ENCODE measurements around the gene RILP. TPM values are rescaled to one million over a fixed set of nuclear protein-coding genes. Genes with fewer than 3 reads are reported as not detected.
A peak's percentile ranks its signal among the peaks of the same experiment; 100 is the strongest.

RILP gene
- total RNA-seq, 1 donor from 2014 or later: 4.9 TPM

DNA sequence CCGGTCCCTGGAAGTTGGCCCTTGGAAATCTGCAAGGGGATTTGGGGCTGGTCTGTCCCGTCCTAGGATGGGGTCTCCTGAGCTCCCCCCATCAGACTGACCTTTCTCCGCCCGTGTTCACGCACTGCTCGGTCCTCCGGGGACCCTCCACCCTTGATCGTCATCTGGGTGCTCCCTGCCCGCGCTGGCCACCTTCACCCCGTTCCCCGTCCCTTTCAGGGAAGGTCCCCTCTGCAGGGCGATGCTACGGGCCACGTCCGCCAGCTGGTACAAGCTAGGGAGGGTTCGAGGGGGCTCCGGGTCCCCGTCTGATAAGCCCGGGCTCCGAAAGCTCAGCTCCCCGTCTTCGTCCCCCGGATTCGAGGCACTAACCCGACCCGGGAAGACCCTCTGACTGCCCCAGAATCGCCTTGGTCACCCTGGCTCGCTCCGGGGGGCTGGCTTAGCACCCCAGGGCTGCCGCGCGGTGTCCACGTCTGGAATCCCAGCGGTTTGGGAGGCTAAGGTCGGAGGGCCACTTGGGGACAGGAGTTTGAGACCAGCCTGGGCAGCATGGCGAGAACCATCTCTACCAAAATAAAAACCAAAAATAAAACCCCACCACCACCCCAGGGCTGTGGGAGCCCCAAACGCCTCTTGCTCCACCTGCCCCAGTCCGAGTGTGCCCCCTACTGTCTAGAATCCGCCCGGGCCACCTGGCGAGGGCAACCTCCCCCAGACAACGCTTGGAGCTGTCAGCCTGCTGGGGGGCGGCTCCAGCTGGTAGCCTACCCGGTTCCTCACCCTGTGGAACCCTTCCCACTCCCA, 20.0 kb downstream of the RILP start:
- DNase-seq (ENCODE audit: low read depth): no peak

DNA sequence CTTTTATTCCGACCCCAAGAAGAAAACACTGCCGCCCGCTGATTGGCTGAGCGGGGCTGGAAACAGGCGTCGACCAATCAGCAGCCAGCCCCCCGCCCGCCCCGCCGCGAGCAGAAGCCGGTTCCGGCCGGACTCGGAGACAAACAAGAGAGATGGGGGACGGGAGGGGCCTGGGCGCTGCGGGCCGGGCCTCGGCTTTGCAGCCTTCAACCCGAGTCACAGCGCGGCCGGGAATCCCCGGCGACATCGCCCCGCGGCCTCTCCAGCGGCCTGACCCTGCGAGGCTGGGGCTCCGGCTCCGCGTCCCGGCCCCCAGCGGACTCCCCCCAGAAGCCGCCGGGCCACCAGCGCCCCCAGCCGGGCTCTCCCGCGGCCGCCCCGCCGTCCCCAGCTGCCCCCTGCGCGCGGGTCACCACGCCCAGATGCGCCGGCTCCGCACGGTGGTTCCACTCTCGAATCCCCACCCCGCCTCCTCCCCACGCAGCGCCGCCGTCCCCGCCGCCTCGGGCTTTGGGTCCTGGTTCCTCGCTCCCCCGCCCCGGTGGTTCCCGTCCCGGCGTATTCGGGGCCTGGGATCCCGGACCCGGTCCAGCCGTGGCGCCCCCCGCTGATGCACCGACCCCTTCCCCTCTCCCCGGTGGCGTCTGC, 20.7 kb downstream of the RILP start:
- peak; percentile 79 for DNase-seq (ENCODE audit: low read depth)

DNA sequence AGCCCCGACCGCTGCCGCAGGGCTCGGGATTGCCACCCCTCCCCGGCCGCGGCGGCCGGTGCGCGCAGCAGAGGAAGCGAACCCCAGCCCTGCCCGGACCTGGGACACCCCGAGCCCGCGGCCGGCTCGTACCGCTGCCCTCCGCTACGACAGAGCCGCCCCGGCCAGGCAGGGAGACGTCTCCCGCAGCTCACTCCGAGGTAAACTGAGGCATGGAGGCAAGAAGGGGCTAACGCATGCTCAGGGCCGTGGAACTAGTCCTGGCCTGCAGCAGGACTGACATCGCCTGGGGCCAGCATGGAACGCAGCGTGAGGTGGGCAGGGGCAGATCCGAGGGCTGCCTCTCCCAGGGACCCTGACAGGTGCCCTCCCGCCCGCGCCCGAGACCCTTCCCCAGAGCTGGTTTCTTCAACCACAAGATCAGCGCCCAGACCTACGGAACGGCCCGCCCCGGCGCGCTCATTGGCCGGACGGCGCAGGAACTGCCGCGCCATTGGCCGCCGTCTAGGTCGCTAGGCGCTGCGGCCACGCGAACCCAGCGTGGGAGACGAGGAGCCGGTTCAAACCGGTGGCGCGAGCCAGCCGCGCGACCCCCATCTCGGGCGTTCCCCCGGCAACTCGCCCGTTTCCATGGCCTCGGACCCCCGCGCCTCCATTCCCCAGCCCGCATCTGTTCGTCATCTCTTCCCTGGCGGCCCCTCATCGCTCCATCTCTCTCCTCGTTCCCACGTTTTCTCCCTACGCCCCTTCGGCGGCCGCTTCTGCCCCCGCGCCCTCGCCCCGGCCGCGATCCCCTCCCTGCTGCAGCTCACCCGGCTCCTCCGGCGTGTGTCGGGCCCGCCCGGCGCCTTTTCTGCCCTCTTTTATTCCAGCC, 21.4 kb downstream of the RILP start, which contains the start of gene SLC43A2:
Gene SLC43A2 (minus strand): TSS at position 853 of the 874 bp plus-strand sequence. CDS start 960 bp downstream, outside the sequence.
- peak; percentile 49 for DNase-seq (ENCODE audit: low read depth)

DNA sequence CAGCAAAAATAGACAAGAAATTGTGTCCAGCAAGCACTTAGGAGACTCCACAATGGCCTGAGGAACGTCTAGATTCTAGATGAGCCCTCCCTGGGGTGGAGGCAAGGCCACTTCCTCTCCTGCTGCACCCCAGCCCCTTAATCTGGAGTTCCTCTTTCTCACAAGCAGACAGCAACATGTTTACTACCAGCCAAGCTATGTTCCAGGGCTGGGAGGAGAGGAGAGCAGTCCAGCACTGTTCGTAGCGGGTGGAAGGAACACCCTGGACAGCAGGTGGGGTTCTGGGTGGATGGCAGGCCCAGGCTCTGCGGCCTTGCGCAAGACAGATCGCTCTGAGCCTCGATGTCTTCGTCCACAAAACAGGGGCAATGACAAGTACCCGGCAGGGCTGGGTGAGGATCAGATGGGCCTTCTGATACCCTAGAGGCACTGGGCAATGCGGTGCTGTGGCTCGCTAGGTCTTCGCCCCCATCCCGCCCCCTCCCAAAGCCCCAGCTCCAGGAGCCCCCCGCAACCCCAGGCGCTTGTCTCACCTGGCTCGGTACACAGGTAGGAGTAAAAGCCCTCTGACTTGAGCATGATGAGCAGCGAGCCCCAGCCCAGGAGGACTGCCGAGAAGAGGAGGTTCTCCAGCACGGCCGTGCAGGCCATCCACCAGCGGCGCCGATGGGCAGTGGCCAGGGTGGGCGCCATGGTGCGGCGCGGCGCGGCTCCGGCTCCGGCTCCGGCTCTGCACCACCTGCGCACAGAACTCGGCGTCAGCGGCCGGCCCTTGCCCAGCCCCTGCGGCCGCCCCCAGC, 22.3 kb downstream of the RILP start:
- no peak for DNase-seq (ENCODE audit: low read depth)

DNA sequence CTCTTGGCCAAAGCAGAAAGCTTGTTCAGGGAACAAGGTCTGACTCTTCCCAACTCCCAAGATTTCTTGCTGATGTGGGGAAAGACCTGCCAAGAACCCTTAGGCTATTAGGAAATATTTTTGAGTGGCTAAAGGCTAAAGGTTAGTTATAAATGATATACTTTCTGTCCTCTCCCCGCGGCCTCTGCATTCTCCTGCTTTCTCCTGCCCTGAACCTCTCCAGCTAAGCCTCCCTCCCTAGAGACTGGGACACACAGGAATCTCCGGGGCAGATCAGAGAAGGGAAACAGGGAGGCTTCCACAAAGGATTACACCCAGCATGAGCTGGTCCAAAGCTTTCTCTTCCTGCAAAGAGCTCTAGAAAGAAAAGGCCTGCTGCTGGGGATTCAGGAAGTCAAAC, 23.3 kb downstream of the RILP start:
- no peak for DNase-seq (ENCODE audit: low read depth)

DNA sequence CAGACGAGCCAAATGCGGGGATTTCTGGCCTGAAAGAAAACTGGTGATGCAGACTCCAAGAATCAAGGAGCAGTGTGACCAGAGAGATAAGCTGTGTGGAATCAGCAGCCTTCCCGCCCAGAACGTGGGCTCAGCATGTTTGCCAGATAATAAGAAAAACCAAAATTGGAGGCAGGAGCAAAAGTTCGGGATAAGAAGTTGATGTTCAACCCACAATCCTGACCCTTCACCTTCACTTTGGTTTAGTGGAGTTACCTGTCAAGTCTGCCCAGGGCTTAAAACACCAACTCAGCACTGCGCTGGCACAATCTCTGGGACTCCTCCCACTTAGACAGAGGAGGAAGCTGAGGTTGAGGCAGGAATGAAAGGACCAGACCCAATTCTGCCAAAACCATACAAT, 24.1 kb downstream of the RILP start:
- no peak for DNase-seq (ENCODE audit: low read depth)

DNA sequence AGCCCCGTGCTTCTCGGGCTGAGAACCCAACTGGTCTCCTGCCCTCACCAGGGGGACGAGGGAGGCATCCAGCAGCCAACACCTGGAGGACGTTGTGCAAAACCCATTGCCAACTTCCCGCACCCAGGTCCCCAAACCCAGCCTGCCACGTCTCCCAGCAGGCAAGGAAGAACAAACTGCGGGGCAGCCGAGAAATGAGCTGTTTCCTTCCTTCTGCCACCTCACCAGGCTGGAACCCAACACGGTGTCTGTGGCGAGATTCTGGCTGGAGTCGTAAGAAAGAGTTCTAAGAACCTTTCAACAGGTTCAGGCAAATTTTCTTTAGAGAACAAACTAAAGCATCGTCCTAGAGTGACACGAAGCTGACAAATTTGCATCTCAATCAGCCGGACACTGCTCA, 24.6 kb downstream of the RILP start:
- no peak for DNase-seq (ENCODE audit: low read depth)

DNA sequence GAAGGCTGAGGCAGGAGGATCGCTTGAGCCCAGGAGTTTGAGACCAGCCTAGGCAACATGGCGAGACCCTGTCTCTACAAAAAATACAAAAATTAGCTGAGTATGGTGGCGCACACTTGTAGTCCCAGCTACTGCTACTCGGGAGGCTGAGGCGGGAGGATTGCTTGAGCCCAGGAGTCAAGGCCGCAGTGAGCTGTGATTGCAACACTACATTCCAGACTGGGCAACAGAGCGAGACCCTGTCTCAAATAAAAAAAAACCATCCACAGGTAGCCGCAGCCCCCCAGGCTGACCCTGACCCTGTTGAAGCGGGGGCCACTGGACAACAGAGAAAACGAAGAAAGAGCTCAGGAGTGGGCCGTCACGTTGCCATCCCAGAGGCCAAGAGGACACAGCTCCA, 25.0 kb downstream of the RILP start:
- DNase-seq (ENCODE audit: low read depth): no peak

DNA sequence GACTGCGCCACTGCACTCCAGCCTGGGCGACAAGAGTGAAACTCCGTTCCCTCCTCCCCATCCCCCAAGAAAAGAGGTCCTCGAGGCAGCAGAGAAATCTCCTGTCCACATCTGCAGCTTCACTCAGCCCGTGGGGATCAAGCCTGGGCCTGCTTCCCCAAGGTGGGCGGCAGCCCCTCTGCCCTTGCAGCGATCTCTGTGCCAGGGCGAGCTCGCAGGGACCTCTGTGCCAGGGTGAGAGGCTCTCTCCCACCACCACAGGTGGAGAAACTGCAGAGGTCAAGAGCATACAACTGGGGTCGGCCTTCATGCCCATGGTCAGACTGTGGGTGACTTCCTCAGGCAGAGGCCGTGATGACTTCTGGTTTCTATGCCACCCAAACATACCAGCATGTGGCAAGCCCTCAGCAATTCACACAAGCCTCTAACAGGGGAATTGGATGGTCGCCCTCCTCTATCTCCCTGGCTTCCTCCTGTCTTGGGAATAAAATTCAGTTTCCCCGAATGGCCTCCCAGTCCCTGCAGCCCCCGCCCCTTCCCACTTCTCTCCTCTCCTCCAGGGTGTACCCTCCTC, 26.5 kb downstream of the RILP start:
- no peak for DNase-seq (ENCODE audit: low read depth)

DNA sequence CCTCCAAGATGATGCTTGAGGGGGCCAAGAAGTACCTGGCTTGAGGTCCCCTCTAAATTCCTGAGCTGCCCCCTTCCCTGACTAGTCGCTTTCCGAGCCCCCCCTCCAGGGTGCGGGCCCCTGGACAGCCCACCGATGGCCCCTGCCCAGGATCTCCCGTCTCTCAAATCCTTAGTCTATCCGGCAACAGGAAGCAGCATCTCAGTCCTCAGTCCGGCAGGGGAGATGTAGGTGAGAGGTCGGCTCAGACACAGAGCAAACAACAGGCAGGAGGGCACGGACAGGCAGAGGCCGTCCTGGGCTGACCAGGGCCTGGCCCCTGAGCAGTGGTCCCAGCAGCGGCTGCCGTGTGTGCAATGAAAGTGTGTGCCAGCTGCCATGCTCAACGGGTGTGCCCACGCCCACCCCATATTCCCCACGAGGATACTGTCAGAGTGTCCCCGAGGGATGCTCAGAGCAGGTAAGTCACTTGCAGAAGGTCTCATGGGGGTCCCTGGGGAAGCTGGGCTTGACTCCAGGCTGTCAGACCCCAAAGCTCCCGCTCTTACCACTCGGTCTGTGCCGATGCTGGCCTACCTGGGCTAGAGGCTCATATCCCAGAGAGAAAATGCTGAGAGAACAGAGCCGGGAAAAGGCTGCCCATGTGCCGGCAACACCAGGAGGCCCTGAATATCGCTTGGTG, 28.3 kb downstream of the RILP start:
- no peak for DNase-seq (ENCODE audit: low read depth)

DNA sequence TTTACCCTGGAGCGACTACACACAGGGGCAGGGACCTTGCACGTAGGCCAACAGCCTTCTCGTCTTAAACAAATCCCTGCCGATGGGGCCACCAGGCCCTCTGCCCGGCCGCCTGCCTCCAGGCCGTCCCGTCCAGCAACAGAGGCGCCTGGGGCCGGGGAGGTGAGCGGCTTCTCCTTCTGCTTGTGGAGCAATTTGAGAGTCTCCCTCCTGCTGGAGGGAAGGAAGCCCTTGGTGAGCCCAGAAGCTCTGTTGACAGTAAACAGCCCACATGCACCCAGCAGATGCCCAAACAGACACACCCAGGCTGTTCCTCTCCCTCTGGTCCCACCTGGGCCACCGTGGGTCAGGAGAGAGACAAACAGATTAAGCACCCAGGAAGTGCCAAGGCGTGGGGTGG, 29.2 kb downstream of the RILP start:
- no peak for DNase-seq (ENCODE audit: low read depth)

DNA sequence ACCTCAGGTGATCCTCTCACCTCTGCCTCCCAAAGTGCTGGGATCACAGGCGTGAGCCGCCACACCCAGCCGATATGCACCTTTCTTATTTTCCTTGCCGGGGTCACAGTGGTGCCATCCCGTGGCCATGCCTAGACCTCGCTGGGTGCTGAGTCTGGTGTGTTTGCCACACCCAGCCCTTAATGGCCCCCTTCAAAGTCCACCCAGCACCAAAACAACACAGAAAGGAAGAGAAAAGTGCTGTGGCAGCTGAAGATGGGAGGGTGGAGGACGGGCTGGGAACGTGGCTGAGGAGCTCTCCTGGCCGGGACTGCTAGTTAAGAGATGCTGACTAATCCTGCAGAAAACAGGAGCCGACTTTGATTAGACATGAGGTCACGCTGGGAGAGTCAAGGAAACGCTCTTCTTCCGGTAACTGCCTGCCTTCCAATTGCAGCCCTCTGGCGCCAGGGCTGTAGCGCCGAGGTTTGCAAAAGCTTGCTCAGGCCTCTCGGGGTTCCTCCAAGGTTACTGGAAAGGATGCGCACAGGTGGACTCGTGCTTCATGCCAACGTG, 32.0 kb downstream of the RILP start:
- peak; percentile 83 for DNase-seq (ENCODE audit: low read depth)

DNA sequence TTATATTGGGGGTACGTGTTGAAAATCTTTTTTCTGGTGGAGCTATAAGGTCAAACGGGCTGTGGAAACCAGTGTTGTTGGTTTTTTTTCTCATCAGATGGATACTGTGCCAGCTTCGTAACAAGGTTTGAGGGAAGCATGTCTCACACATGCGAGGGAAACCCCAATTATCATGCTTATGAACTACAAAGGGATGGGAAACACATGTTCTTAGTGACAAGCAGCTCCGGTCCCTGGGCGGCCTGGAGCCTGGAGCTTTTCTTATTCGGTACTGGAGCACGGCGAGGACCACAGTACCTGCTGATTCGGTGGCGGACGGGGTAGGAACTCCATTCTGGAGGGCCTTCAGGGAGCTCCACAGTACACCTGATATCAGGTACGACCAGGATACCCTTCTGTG, 33.6 kb downstream of the RILP start:
- no peak for DNase-seq (ENCODE audit: low read depth)

DNA sequence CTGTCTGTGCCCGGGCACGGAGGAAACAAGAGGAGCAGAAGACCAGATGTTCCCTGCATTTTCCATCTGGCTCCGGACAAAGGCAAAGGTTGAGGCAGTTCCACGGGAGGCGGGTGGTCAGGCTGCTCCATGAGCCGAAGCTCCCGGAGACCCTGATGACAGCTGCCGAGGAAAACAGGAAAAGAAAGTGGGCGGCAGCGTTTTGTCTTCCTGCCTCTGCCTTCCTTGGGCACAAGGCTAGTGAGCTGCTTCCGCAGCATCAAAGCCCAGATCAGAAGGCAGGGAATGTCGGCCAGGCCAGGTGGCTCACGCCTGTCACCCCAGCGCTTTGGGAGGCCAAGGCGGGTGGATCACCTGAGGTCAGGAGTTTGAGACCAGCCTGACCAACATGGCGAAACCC, 37.3 kb downstream of the RILP start:
- DNase-seq (ENCODE audit: low read depth): no peak

DNA sequence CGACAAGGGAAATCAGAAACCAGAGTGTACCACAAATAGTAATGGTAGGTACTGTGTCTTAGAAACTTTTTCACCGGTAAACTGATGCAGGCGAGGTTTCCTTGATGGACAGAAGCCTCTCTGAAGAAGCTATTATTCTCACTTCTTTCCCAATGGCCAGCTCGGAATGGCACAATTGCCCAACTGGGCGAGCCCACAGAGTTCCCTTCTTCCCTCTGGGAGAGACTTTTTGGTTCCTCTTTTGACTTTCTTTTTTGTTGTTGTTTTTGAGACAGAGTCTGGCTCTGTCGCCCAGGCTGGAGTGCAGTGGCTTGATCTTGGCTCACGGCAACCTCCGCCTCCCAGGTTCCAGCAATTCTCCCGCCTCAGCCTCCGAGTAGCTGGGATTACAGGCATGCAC, 38.0 kb downstream of the RILP start:
- no peak for DNase-seq (ENCODE audit: low read depth)

DNA sequence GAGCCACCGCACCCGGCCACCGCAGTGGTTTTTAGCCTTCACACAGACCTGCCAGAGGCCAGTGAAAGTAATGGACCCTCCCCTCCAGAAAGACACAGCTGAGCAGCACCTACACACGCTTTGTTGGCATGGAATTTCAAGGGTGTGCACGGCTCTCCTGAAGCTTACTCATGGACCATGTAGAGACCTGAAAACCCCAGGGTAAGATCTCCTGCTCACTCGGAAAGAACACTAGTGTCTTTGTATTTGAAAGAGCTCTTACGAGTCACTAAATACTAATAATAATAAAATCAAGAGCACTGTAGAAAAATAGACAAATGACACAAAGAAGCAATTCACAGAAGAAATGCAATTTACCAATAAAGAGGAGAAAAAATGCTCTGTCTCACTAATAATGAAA, 41.0 kb downstream of the RILP start:
- no peak for DNase-seq (ENCODE audit: low read depth)

DNA sequence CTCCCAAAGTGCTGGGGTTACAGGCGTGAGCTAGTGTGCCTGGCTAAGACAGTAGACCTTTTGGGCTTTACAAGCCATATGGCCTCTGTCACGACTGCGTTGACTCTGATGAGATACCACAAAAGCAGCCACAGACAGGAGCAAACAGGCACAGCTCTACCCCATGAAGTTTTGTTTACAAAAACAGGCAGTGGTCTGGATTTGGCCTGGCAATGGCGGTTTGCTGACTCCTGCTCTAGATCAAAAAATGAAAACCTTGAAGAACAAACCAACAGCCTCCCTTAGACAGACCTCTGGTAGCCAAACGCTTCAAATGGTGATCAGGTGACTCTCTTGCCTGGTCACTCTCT, 41.7 kb downstream of the RILP start:
- no peak for DNase-seq (ENCODE audit: low read depth)

DNA sequence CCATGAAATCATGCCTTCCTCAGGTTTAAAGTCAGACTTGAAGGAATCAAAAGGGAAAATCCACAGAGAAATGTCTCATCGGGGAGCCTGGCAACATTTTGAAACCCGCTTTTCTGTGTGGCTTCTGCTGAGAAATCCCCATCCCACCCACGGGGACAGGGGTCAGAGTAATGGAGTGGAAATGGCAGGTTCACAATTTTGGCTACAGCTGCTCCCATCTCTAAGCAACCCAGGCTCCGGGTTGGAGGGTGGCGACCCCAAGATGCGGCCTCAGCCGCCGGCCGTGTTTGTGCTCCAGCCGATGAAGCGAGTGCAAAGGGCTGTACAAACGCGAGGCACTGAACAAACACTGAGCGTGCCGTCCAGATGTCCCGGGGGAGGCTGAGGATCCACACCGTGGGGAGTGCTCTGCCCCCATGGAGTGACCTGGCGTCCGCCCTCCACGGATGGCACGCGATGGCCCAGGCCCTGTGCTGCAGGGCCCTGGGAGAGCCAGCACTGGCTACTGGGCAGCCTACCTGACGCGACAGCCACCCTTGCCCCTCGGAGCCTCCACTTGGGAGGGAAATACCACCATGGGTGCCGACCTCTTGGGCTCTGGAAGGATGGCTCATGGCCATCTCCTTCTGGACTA, 43.2 kb downstream of the RILP start:
- no peak for DNase-seq (ENCODE audit: low read depth)

DNA sequence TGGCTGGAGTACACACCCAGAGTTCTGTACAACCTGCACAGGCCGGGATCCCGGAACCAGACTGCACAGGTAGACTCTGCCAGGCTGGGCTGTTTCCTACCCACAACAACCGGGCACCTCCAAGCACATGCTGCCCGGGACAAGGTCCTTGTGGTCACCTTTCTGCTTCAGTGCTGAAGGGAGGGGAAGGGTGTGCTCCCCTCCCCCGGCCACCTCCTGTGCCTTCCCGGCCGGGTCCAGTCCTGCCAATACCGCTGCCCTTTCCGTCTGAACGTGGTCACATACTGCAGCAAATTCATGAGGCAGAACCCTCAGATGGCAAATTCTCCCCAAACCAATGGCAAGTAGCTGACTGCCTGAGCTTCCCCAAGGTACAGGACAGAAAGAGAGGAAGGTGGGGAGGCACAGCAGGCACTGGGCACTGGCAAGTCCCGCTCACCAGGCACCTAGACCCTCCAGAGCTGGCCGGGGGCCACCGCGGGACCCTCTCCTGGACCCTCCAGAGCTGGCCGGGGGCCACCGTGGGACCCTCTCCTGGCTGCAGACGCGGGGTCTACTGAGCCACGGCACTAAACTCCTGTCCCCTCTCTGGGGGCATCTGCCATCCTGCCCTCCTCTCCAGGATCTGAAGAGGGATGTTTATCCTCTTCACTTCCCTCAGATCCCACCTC, 43.9 kb downstream of the RILP start:
- peak; percentile 53 for DNase-seq (ENCODE audit: low read depth)

All from renal cortical epithelial cell (primary cell).